Hepatocyte (in vitro differentiated cells): ENCODE measurements around the gene PPDPF.

ENCODE experiments used
- CTCF ChIP-seq: fragments of 200-600 bp; sonication (generic); IDR thresholded peaks from 2 replicates; pipeline ENCODE4 v1.5.1; 2016; ENCODE audit warnings: antibody characterized with exemption, mild to moderate bottlenecking; ENCODE audit not compliant: poor library complexity
- EZH2 ChIP-seq: fragments of 200-600 bp; sonication (generic); IDR thresholded peaks from 2 replicates; pipeline ENCODE4 v1.6.1; 2016; ENCODE audit warnings: antibody characterized with exemption, mild to moderate bottlenecking, borderline replicate concordance

GRCh38 chr20:63500151-63500901, 20.2 kb upstream of the PPDPF start:
- TF ChIP-seq EZH2 (no peak), CTCF (no peak)
